GM23248 (cell line): Measurements from ENCODE around the gene ZBTB18.

ENCODE experiments used
- EZH2 ChIP-seq: fragments of 200-600 bp; sonication (generic); IDR thresholded peaks from 2 replicates; pipeline ENCODE4 v1.6.1; 2018; ENCODE audit warnings: antibody characterized with exemption, mild to moderate bottlenecking; ENCODE audit not compliant: insufficient read depth, poor library complexity, severe bottlenecking
- EZH2phosphoT487 ChIP-seq: fragments of 200-600 bp; sonication (generic); IDR thresholded peaks from 2 replicates; pipeline ENCODE4 v1.6.1; 2018; ENCODE audit warnings: antibody characterized with exemption, moderate library complexity, mild to moderate bottlenecking, low read depth; ENCODE audit not compliant: insufficient read depth

- TF ChIP-seq EZH2 (no peak), EZH2phosphoT487 (no peak)
Observed at GRCh38 chr1:244048256-244049161, 2.6 kb upstream of the ZBTB18 start.
